A673 (cell line): ENCODE results near the gene CTSS. TPM values are rescaled to one million over a fixed set of nuclear protein-coding genes. Genes with fewer than 3 reads are reported as not detected.

Source experiments
- BruUV-seq: library from RNA; stranded (reverse); fragments of 400-500 nt; replicated peaks from 2 replicates; lab custom pipeline; 2021; lab: Mats Ljungman, UMichigan
- CTCF ChIA-PET: fragments of 300-600 bp; sonication (Branson Sonifier 250); formaldehyde crosslinking; loops from one replicate; lab custom pipeline; 2022; ENCODE audit warnings: antibody characterized with exemption; lab: Charles Lee
- POLR2A ChIA-PET: fragments of 300-600 bp; sonication (Branson Sonifier 250); formaldehyde crosslinking; loops from one replicate; lab custom pipeline; 2022; ENCODE audit warnings: antibody characterized with exemption; ENCODE audit not compliant: low non-redundant PET; lab: Charles Lee
- DNase-seq: peaks from one replicate; pipeline ENCODE4 v3.0.0-alpha.2; 2015; ENCODE audit warnings: low spot score
- H3K27ac ChIP-seq: fragments of 200-600 bp; sonication (generic); 2 replicates; pipeline ENCODE4 v1.5.1; 2016; ENCODE audit warnings: mixed run types, low read depth, mild to moderate bottlenecking, mixed read lengths, antibody characterized with exemption, low read length; ENCODE audit not compliant: poor library complexity, severe bottlenecking
- H3K27me3 ChIP-seq: fragments of 200-600 bp; sonication (generic); replicated peaks from 2 replicates; pipeline ENCODE4 v1.6.1; 2017; ENCODE audit warnings: mixed run types, low read depth, mild to moderate bottlenecking, mixed read lengths, antibody characterized with exemption, low read length; ENCODE audit not compliant: insufficient read depth, poor library complexity
- H3K36me3 ChIP-seq: fragments of 200-600 bp; sonication (generic); 2 replicates; pipeline ENCODE4 v1.6.1; 2016; ENCODE audit warnings: mixed run types, mild to moderate bottlenecking, mixed read lengths, antibody characterized with exemption, low read length; ENCODE audit not compliant: insufficient read depth, poor library complexity, severe bottlenecking
- H3K4me1 ChIP-seq: fragments of 200-600 bp; sonication (generic); 2 replicates; pipeline ENCODE4 v1.6.1; 2017; ENCODE audit warnings: mixed run types, mild to moderate bottlenecking, mixed read lengths, antibody characterized with exemption, low read length; ENCODE audit not compliant: insufficient read depth, poor library complexity, severe bottlenecking
- H3K4me3 ChIP-seq: fragments of 200-600 bp; sonication (generic); 2 replicates; pipeline ENCODE4 v1.5.1; 2016; ENCODE audit warnings: low read depth, mixed run types, mild to moderate bottlenecking, mixed read lengths, low read length; ENCODE audit not compliant: poor library complexity, severe bottlenecking
- H3K9me3 ChIP-seq: fragments of 200-600 bp; sonication (generic); 2 replicates; pipeline ENCODE4 v1.6.1; 2016; ENCODE audit warnings: mixed run types, low read depth, mild to moderate bottlenecking, mixed read lengths, antibody characterized with exemption, low read length; ENCODE audit not compliant: poor library complexity, severe bottlenecking
- EZH2 ChIP-seq: fragments of 200-600 bp; sonication (generic); IDR thresholded peaks from 2 replicates; pipeline ENCODE4 v1.6.1; 2017; ENCODE audit warnings: borderline replicate concordance, low read depth, mild to moderate bottlenecking, mixed read lengths, antibody characterized with exemption, low read length; ENCODE audit not compliant: poor library complexity, severe bottlenecking
- intact Hi-C: fragments of 100-400 bp; cut with micrococcal nuclease; formaldehyde crosslinking; loops from one replicate; pipeline ENCODE4 v1.10.0; 2022; ENCODE audit not compliant: unreplicated experiment
- total RNA-seq: library from RNA; stranded (reverse); gene quantifications from 2 replicates; pipeline ENCODE4 v1.2.3, GENCODE V29; 2021
- TF ChIP-seq, protein P1 (sequence below): fragments of 300-800, 200-600 bp; sonication (generic); conservative IDR thresholded peaks from 2 replicates; pipeline ENCODE4 v1.5.1; 2017; ENCODE audit warnings: low read depth, mild to moderate bottlenecking, antibody characterized with exemption, low read length, moderate library complexity, mixed read lengths

Gene CTSS
- total RNA-seq, 1 experiment from 2014 or later, result 3.5 TPM

DNA sequence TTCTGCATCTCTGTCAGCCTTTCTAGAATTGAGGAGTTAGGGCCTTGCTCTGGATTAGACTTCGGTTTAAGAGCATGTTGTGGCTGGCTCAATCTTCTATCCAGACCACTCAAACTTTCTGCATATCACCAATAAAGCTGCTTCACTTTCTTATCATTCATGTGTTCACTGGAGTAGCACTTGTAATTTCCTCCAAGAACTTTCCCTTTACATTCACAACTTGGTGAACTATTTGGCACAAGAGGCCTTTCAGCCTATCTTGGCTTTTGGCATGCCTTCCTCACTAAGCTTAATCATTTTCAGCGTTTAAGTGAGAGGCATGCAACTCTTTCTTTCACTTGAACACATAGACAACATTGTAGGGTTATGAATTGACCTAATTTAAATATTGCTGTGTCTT is 41.2 kb downstream of the CTSS start:
- CTCF ChIA-PET, result no interaction called here
- DNase-seq, result no peak
- intact Hi-C loops, result no loop called here
- TF ChIP-seq EZH2, result no peak
- TF ChIP-seq, protein P1, sequence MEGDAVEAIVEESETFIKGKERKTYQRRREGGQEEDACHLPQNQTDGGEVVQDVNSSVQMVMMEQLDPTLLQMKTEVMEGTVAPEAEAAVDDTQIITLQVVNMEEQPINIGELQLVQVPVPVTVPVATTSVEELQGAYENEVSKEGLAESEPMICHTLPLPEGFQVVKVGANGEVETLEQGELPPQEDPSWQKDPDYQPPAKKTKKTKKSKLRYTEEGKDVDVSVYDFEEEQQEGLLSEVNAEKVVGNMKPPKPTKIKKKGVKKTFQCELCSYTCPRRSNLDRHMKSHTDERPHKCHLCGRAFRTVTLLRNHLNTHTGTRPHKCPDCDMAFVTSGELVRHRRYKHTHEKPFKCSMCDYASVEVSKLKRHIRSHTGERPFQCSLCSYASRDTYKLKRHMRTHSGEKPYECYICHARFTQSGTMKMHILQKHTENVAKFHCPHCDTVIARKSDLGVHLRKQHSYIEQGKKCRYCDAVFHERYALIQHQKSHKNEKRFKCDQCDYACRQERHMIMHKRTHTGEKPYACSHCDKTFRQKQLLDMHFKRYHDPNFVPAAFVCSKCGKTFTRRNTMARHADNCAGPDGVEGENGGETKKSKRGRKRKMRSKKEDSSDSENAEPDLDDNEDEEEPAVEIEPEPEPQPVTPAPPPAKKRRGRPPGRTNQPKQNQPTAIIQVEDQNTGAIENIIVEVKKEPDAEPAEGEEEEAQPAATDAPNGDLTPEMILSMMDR, result no peak
- no peak overlapping the region for H3K27ac ChIP-seq
- no peaks in the 10 kb centered on the region for H3K36me3 ChIP-seq
- H3K27me3 ChIP-seq, result no peaks in the 10 kb centered on the region
- no TSS peak for BruUV-seq
- H3K9me3 ChIP-seq, result no peaks in the 10 kb centered on the region
- no peaks in the 10 kb centered on the region for H3K4me1 ChIP-seq
- H3K4me3 ChIP-seq, result no peak overlapping the region
- POLR2A ChIA-PET, result no interaction called here

DNA sequence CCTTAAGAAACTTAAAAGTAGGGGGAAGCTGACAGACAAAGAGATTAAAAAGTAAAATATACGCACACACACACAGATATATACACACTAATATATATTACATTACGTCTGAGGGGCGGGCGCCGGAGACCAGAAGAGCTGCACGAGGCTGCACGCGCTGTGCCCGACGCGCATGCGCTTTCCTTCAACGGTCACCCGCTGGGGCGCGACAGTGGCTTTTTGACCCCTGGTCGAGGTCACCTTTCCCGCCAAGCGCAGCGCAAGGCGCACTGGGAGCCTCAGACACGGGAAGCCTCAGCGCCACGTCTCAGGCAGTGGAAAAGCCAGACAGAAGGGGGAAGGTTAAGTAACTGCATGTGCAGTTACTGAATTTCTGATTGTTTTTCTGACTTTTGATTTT is 44.9 kb downstream of the CTSS start, which contains the start of gene HORMAD1:
HORMAD1 (minus strand) TSS at position 193 of the 400 bp plus-strand sequence. CDS start 1,390 bp downstream, outside the sequence.
- ChIA-PET POLR2A (no interaction called here), CTCF (no interaction called here)
- Histone ChIP-seq H3K4me3 (no peak within 1 kb of the TSS), H3K27ac (no peak within 1 kb of the TSS), H3K36me3 (no peaks in the 10 kb centered on the region), H3K27me3 (no peaks in the 10 kb centered on the region), H3K4me1 (no peaks in the 10 kb centered on the region), H3K9me3 (no peaks in the 10 kb centered on the region)
- no peak for DNase-seq
- intact Hi-C loops, result no loop called here
- TF ChIP-seq EZH2, result no peak
- TF ChIP-seq, protein P1, result no peak
- no TSS peak for BruUV-seq

DNA sequence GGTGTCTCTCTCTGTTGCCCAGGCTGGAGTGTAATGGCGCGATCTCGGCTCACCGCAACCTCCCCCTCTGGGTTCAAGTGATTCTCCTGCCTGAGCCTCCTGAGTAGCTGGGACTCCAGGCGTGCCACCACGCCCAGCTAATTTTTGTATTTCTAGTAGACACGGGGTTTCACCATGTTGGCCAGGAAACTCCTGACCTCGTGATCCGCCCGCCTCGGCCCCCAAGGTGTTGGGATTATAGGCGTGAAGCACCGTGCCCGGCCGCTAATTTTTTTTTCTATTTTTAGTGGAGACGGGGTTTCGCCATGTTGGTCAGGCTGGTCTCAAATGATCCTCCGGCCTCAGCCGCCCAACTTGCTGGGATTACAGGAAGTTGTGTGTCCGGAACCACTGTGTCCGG is 45.5 kb downstream of the CTSS start:
- ChIA-PET POLR2A (no interaction called here), CTCF (no interaction called here)
- no peaks in the 10 kb centered on the region for H3K9me3 ChIP-seq
- BruUV-seq, result no TSS peak
- TF ChIP-seq, protein P1, result no peak
- TF ChIP-seq EZH2, result no peak
- H3K27ac ChIP-seq, result no peak overlapping the region
- H3K4me1 ChIP-seq, result no peaks in the 10 kb centered on the region
- no peaks in the 10 kb centered on the region for H3K27me3 ChIP-seq
- DNase-seq, result no peak
- H3K36me3 ChIP-seq, result no peaks in the 10 kb centered on the region
- intact Hi-C loops, result no loop called here
- H3K4me3 ChIP-seq, result no peak overlapping the region
